GM12801 (cell line): ENCODE data around the gene CDX2.

Experiments used
- TF ChIP-seq, protein P1 (sequence below): IDR thresholded peaks from one replicate; pipeline ENCODE4 v1.5.1; 2011; ENCODE audit warnings: control low read depth; ENCODE audit not compliant: insufficient read length; ENCODE audit errors: extremely low read depth

The CDX2 gene

GRCh38 chr13:27962128-27962841 is 6.8 kb downstream of the CDX2 start:
- TF ChIP-seq, protein P1, sequence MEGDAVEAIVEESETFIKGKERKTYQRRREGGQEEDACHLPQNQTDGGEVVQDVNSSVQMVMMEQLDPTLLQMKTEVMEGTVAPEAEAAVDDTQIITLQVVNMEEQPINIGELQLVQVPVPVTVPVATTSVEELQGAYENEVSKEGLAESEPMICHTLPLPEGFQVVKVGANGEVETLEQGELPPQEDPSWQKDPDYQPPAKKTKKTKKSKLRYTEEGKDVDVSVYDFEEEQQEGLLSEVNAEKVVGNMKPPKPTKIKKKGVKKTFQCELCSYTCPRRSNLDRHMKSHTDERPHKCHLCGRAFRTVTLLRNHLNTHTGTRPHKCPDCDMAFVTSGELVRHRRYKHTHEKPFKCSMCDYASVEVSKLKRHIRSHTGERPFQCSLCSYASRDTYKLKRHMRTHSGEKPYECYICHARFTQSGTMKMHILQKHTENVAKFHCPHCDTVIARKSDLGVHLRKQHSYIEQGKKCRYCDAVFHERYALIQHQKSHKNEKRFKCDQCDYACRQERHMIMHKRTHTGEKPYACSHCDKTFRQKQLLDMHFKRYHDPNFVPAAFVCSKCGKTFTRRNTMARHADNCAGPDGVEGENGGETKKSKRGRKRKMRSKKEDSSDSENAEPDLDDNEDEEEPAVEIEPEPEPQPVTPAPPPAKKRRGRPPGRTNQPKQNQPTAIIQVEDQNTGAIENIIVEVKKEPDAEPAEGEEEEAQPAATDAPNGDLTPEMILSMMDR: no peak

DNA sequence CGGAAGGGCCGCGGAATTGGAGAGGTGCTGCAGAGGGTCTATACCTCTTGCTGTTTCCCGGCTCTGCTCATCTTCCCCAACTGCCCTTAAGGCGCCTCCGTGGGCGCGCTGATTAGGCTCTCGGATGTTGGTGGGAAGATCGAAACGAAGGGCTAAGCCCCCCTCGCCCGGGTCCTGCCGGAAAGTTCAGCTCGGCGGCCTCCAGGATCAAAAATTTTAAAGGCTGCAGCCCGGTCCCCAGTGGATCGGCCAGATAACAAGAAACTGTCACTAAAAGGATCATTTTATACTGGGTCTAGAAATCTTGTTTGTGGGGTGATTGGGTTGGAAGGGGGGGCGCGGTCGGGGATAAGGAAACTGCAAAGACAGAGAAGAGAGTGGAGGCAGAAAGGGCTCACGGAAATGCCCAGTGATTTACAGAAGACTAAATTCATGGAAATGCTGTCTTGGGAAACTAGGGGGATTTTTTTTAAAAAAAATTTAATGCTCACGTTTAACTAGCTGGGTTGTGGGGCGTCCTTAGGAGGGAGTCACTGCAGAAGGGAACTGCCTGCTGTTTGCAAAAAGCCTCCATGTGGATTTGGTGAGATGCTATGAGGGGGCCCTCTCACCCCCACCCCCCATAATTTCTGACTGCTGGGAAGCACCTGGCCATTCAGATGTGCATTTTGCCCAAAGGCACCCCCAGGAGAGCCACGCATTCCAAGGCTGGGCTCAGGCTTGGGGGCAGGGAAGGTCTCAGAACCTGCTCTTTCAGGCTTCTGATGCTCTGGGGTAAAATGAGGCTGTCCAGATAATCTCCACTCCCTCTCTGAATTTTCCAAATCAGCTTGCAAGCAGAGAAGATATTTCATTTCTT is 7.7 kb downstream of the CDX2 start:
- TF ChIP-seq, protein P1: no peak

- TF ChIP-seq, protein P1: no peak
Measured at GRCh38 chr13:27960362-27961226, 8.5 kb downstream of the CDX2 start.

DNA sequence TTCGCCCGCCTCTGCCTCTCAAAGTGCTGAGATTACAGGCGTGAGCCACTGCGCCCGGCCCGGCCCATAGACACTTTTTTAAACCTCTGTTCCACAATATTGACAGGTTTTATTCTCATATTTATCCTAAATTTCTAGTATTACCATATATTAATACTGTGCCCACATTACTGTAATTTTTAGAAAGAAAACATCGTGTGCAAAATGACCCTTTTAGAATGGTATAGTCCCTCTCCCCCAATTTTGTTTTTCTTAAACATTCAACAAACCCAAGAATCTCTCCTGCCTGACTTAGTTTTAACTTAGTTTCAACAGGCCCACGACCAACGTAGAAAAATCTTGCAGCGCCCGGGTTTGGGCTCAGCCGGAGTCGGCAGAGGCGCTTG is 9.1 kb downstream of the CDX2 start:
- TF ChIP-seq, protein P1: no peak

GRCh38 chr13:27956576-27957300 is 12.4 kb downstream of the CDX2 start:
- TF ChIP-seq, protein P1: no peak

GRCh38 chr13:27955014-27955591 is 14.0 kb downstream of the CDX2 start:
- TF ChIP-seq, protein P1: no peak
